Coronary artery (tissue), 2 donors: ENCODE measurements around the gene ATP1B3.

Experiments used
- DNase-seq: peaks from one replicate; pipeline ENCODE4 v3.0.0-alpha.2; 2017; ENCODE audit warnings: low spot score
- H3K27ac ChIP-seq, 2 donors: fragments of 200-600 bp; sonication (generic); one replicate each; pipeline ENCODE4 v1.5.1; 2016 to 2019
- H3K4me3 ChIP-seq: fragments of 200-600 bp; sonication (generic); 2 replicates; pipeline ENCODE4 v1.5.1; 2016; ENCODE audit warnings: mild to moderate bottlenecking, moderate library complexity
- TF ChIP-seq, protein P1 (sequence below): fragments of 200-600 bp; sonication (generic); IDR thresholded peaks from one replicate; pipeline ENCODE4 v1.5.1; 2019; ENCODE audit warnings: antibody characterized with exemption

The ATP1B3 gene

DNA sequence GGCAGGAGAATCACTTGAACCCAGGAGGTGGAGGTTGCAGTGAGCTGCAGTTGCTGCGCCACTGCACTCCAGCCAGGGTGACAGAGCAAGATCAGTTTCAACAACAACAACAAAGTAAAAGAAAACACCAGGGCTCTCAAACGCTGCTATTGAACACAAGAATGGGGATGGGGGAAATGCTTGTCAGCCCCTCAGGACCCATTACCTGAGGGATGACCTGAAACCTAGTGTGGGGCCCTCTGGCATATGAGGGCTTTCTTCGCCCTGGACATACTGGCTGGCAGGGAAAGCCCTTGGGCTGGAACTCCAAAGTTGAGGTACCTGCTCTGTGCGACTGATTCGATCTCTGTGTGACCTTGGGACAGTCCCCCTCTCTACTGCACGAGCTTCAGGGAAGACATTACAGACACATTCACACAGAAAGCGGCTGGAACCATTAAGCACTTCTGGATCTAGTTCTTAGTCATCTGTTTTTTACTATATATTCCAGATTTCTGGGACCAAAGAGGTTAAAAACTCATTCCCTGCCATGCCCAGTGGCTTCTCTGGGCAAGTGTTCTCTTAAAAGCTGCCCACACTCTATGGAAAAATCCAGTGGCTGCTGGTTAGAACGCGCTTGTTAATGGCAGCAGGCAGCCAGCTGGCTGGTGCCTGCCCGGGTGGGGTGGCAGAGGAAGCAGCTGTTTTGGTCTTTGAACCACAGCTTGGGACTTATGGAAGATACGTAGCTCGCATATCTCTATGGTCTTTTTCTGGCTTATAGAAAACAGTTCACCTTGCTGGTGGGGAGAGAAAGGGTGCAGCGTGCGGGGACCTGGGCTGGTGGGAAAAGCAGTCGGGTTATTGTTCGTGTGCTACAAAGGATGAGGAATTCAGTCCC, 57.2 kb downstream of the ATP1B3 start:
- H3K4me3 ChIP-seq: no peak overlapping the region
- no peak for DNase-seq
- no peak overlapping the region for H3K27ac ChIP-seq
- TF ChIP-seq, protein P1, sequence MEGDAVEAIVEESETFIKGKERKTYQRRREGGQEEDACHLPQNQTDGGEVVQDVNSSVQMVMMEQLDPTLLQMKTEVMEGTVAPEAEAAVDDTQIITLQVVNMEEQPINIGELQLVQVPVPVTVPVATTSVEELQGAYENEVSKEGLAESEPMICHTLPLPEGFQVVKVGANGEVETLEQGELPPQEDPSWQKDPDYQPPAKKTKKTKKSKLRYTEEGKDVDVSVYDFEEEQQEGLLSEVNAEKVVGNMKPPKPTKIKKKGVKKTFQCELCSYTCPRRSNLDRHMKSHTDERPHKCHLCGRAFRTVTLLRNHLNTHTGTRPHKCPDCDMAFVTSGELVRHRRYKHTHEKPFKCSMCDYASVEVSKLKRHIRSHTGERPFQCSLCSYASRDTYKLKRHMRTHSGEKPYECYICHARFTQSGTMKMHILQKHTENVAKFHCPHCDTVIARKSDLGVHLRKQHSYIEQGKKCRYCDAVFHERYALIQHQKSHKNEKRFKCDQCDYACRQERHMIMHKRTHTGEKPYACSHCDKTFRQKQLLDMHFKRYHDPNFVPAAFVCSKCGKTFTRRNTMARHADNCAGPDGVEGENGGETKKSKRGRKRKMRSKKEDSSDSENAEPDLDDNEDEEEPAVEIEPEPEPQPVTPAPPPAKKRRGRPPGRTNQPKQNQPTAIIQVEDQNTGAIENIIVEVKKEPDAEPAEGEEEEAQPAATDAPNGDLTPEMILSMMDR: no peak

DNA sequence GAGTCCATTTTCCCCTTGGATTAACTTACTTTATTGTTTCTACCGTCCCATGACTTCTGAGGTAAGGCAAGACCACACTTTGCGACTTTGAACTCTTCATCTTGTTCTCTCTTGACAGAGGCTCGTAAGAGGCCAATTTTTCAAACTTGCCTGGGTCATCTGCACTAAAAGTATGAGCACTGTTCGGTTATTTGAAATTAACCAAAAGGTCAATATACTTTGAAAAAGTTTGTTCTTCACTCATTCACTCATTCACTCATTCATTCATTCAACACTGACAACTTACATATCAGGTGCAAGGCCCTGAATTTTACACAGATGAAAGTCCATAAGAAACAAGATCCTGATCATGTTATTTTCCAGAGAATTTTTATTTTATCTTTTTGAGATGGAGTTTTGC, 57.9 kb downstream of the ATP1B3 start:
- TF ChIP-seq, protein P1: no peak
- no peak overlapping the region for H3K27ac ChIP-seq
- no peak for DNase-seq
- no peak overlapping the region for H3K4me3 ChIP-seq

DNA sequence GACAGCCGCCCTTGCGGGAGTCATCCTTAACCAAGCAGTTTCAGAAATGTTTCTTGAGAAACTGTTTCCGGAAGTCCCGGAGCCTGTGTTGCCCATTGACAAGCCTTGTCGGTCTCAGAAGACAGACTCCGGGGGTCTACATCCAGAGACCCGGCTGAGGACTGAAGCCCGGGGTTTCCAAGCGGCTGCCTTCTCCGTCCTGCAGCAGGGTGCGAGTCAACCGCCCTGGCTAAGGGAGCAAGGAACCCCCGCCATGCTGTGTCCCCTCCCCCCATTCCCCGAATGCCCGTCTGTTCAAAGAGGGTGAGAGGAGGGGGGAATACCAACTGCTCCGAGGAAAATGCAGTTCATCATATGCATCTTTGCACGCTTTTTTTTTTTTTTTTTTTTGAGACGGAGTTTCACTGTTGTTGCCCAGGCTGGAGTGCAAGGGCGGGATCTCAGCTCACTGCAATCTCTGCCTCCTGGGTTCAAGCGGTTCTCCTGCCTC, 61.6 kb downstream of the ATP1B3 start:
- Histone ChIP-seq H3K4me3 (no peak overlapping the region), H3K27ac (no peak overlapping the region)
- TF ChIP-seq, protein P1: no peak
- DNase-seq: no peak

DNA sequence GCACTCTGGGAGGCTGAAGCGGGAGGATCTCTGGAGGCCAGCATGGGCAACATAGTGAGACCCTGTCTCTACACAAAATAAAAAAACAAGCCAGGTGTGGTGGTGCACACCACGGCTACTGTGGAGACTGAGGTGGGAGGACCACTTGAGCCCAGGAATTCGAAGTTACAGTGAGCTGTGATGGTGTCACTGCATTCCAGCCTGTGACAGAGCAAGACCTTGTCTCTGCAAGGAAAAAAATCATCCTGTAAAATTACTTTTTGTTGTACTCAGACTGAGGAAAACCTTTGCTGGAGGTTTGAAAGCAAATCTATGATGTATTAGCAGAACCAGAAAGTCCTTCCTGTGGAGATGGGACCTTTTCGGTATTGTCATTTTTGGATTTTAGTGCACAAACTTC, 63.3 kb downstream of the ATP1B3 start:
- DNase-seq: no peak
- no peak overlapping the region for H3K4me3 ChIP-seq
- no peak overlapping the region for H3K27ac ChIP-seq
- TF ChIP-seq, protein P1: no peak

DNA sequence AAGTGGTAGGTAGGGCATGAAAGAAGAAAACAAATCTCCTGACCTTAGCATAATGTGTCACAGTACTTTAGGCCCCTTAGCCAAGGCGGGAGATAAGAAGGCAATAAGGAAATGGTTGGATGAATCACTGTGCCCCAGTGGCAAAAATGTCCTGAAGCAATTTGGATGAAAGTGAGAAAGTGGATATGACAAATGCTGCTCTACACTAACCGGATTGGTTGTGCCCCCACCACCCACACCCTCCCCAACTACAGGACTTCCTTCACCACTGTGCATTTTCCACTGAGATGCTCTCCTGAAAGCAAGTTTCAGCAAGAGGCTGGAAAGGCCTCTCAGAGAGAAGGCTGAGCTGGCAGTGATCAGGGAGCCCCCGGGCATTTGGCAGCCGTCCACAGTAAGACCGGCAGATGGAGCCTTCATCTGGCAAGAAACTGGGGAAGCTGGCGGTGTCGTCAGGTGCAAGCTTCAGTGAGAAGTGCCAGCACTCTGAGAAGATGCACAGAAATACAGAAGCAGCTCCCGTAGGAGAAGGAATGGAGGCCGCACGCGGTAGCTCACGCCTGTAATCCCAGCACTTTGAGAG, 63.8 kb downstream of the ATP1B3 start:
- Histone ChIP-seq H3K4me3 (no peak overlapping the region), H3K27ac (no peak overlapping the region)
- no peak for DNase-seq
- TF ChIP-seq, protein P1: no peak

DNA sequence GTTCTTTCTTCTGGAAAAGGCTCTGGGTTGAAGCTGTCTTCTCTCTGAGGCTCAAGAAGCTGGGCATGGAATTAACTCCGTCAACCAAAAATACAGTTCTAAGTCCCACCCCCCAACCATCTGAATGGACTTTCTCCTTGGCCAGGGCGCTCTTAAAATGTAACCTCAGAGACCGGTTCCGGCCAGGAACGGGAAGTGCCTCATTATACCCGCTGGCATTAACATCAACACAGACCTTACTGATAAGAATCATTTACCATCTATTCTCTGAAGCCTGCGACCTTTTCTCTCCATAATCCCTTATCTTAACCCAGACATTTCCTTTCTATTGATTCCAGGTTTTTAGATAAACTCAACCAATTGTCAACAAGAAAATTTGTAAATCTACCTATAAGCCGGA, 64.7 kb downstream of the ATP1B3 start:
- no peak for DNase-seq
- no peak overlapping the region for H3K27ac ChIP-seq
- TF ChIP-seq, protein P1: no peak
- H3K4me3 ChIP-seq: no peak overlapping the region

DNA sequence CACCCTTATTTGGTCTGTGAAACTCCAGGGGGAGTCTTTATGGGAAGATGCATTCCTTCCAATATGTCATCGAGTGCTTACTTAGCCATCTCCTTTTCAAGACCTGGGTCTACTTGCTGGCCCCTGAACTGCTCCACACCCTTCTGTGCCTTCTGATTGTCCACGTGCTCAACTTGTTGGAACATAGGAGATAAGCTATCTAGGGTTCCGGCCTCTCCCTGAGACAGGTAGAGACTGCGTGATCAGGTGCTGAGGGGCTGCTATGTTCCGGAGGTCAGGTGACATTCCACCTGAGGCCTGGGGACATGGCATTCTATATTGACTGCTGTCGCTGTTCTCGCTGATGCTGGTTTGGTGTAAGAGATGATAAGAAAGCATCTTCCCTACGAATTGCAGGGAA, 65.6 kb downstream of the ATP1B3 start:
- no peak for DNase-seq
- Histone ChIP-seq H3K4me3 (no peak overlapping the region), H3K27ac (no peak overlapping the region)
- TF ChIP-seq, protein P1: no peak
